A549 (cell line): ENCODE results near the gene FRMD8.

Source experiments
- EP300 ChIP-seq, 2 experiments: fragments of >200 bp; sonication (Bioruptor Twin); formaldehyde crosslinking; IDR thresholded peaks; 2 replicates in 1 of 2; 3 replicates in 1 of 2; pipeline ENCODE4 v1.6.1; 2016 to 2017
- HOXA7 ChIP-seq: fragments of 250-450 bp; sonication (Bioruptor Pico); IDR thresholded peaks from 2 replicates; pipeline ENCODE4 v1.5.0; 2020; ENCODE audit warnings: mild to moderate bottlenecking, moderate library complexity
- RAD21 ChIP-seq, 2 experiments: fragments of >200 bp in 1 of 2; sonication (Bioruptor Twin) in 1 of 2; formaldehyde crosslinking in 1 of 2; IDR thresholded peaks in 1 of 2; conservative IDR thresholded peaks in 1 of 2; 2 replicates in 1 of 2; 3 replicates in 1 of 2; pipeline ENCODE4 v1.6.1; 2012 to 2018; ENCODE audit warnings: inconsistent platforms in 1 of 2
- RFX5 ChIP-seq: fragments of 450-650 bp; IDR thresholded peaks from 2 replicates; pipeline ENCODE4 v1.7.1; 2014; ENCODE audit warnings: antibody characterized with exemption, mild to moderate bottlenecking, moderate library complexity
- TF ChIP-seq, protein P1 (sequence below): fragments of >200 bp; sonication (Bioruptor Twin); formaldehyde crosslinking; IDR thresholded peaks from 3 replicates; pipeline ENCODE4 v1.5.1; 2016
- TF ChIP-seq, protein P2 (sequence below): fragments of 250-450 bp; sonication (Bioruptor Pico); IDR thresholded peaks from 2 replicates; pipeline ENCODE4 v1.5.0; 2021; ENCODE audit warnings: mild to moderate bottlenecking, moderate library complexity, borderline replicate concordance

DNA sequence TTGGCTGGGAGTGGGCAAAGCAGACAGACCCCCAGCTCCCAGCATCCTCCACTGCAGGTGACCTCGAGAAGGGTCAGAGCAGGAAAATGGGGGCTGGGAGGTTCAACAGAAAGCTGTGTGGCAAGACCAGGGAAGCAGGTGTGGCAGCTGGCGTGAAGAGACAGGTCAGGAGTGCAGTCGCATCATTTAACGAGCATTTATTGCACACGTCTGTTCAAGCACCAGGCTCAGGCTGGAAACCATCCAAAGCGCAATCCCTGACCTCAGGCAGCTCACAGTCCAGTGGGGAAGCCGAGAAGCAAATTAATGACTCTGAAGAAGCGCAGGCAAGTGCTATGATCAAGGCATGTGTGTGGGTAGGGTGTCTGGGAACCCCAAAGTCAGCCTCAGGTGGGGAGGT lies 11.4 kb upstream of the FRMD8 start:
- TF ChIP-seq RAD21 (conservative IDR thresholded peaks at IDR 0.05 in 1 of 2, IDR thresholded peaks at IDR 0.05 in 1 of 2) (no peak), RFX5 (no peak), EP300 (IDR thresholded peaks at IDR 0.05) (no peak), HOXA7 (CRISPR knock-in tag) (no peak)
- TF ChIP-seq, protein P1, sequence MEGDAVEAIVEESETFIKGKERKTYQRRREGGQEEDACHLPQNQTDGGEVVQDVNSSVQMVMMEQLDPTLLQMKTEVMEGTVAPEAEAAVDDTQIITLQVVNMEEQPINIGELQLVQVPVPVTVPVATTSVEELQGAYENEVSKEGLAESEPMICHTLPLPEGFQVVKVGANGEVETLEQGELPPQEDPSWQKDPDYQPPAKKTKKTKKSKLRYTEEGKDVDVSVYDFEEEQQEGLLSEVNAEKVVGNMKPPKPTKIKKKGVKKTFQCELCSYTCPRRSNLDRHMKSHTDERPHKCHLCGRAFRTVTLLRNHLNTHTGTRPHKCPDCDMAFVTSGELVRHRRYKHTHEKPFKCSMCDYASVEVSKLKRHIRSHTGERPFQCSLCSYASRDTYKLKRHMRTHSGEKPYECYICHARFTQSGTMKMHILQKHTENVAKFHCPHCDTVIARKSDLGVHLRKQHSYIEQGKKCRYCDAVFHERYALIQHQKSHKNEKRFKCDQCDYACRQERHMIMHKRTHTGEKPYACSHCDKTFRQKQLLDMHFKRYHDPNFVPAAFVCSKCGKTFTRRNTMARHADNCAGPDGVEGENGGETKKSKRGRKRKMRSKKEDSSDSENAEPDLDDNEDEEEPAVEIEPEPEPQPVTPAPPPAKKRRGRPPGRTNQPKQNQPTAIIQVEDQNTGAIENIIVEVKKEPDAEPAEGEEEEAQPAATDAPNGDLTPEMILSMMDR: no peak
- TF ChIP-seq, protein P2, sequence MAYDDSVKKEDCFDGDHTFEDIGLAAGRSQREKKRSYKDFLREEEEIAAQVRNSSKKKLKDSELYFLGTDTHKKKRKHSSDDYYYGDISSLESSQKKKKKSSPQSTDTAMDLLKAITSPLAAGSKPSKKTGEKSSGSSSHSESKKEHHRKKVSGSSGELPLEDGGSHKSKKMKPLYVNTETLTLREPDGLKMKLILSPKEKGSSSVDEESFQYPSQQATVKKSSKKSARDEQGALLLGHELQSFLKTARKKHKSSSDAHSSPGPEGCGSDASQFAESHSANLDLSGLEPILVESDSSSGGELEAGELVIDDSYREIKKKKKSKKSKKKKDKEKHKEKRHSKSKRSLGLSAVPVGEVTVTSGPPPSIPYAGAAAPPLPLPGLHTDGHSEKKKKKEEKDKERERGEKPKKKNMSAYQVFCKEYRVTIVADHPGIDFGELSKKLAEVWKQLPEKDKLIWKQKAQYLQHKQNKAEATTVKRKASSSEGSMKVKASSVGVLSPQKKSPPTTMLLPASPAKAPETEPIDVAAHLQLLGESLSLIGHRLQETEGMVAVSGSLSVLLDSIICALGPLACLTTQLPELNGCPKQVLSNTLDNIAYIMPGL: no peak
